Parathyroid adenoma (tissue), 2 donors: ENCODE results near the gene CD302.
A peak's percentile ranks its signal among the peaks of the same experiment; 100 is the strongest.

Experiments used
- H2AFZ ChIP-seq: fragments of 300-600 bp; sonication (generic); one replicate; pipeline ENCODE4 v1.7.0; 2017; ENCODE audit warnings: antibody characterized with exemption, mild to moderate bottlenecking
- H3K27ac ChIP-seq: fragments of 300-600 bp; sonication (generic); one replicate; pipeline ENCODE4 v1.7.0; 2017
- H3K27me3 ChIP-seq: fragments of 300-600 bp; sonication (generic); one replicate; pipeline ENCODE4 v1.7.0; 2017; ENCODE audit warnings: low read length; ENCODE audit not compliant: control insufficient read depth, insufficient read depth
- H3K36me3 ChIP-seq: fragments of 300-600 bp; sonication (generic); one replicate; pipeline ENCODE4 v1.7.0; 2017; ENCODE audit warnings: low read length; ENCODE audit not compliant: control insufficient read depth, insufficient read depth
- H3K4me1 ChIP-seq: fragments of 300-600 bp; sonication (generic); one replicate; pipeline ENCODE4 v1.7.0; 2017; ENCODE audit warnings: control low read depth
- H3K4me2 ChIP-seq: fragments of 300-600 bp; sonication (generic); one replicate; pipeline ENCODE4 v1.7.0; 2017; ENCODE audit warnings: low read length
- H3K4me3 ChIP-seq: fragments of 300-600 bp; sonication (generic); one replicate; pipeline ENCODE4 v1.7.0; 2017; ENCODE audit warnings: low read depth, low read length
- H3K79me2 ChIP-seq: fragments of 300-600 bp; sonication (generic); one replicate; pipeline ENCODE4 v1.7.0; 2017; ENCODE audit warnings: control low read depth
- H3K9ac ChIP-seq: fragments of 300-600 bp; sonication (generic); one replicate; pipeline ENCODE4 v1.7.0; 2017; ENCODE audit warnings: mild to moderate bottlenecking
- H3K9me3 ChIP-seq: fragments of 300-600 bp; sonication (generic); one replicate; pipeline ENCODE4 v1.7.0; 2017; ENCODE audit warnings: low read length; ENCODE audit not compliant: control insufficient read depth
- TF ChIP-seq, protein P1 (sequence below): fragments of 300-600 bp; sonication (generic); IDR thresholded peaks from one replicate; pipeline ENCODE4 v1.7.0; 2017; ENCODE audit warnings: antibody characterized with exemption, mild to moderate bottlenecking
- donor health status: primary hyperparathyroidism.

The CD302 gene

DNA sequence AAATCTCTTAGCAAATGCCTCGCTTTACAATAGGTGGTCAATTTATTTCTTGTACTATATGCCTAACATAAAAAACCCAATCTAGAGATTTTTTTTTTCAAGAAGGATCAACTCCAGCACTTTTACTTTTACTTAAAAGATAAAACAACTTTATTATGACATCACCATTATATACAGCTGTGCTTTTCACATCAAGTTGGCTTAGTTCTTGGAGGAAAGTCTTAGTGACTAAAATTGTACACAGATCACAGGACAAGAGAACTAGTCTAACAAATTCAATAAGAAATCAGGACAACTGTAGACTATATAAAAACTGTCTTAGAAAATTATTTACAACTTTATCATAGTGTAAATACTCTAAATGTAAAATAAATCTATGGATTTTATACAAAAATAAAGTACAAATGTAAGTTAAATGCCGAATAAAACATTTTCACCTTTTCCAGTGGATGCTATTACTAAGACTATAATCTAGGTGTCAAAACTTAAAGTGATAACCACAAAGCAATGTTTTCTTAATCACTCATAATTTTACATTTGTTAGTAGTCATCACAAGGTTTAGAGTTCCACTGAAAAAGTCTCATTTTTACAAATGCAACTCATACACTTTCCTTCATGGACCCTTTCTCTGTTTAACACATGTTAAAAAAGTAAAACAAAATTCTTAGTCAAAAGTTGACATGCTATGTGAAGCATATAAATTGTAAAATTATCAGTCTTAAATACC is 5.4 kb upstream of the CD302 start:
- H2AFZ ChIP-seq: no peak overlapping the region
- no peak overlapping the region for H3K27ac ChIP-seq
- no peaks in the 10 kb centered on the region for H3K36me3 ChIP-seq
- H3K27me3 ChIP-seq: no peaks in the 10 kb centered on the region
- H3K4me2 ChIP-seq: no peak overlapping the region
- no peaks in the 10 kb centered on the region for H3K9me3 ChIP-seq
- H3K9ac ChIP-seq: no peak overlapping the region
- H3K79me2 ChIP-seq: no peaks in the 10 kb centered on the region
- H3K4me1 ChIP-seq: no peaks in the 10 kb centered on the region
- H3K4me3 ChIP-seq: no peak overlapping the region
- TF ChIP-seq, protein P1, sequence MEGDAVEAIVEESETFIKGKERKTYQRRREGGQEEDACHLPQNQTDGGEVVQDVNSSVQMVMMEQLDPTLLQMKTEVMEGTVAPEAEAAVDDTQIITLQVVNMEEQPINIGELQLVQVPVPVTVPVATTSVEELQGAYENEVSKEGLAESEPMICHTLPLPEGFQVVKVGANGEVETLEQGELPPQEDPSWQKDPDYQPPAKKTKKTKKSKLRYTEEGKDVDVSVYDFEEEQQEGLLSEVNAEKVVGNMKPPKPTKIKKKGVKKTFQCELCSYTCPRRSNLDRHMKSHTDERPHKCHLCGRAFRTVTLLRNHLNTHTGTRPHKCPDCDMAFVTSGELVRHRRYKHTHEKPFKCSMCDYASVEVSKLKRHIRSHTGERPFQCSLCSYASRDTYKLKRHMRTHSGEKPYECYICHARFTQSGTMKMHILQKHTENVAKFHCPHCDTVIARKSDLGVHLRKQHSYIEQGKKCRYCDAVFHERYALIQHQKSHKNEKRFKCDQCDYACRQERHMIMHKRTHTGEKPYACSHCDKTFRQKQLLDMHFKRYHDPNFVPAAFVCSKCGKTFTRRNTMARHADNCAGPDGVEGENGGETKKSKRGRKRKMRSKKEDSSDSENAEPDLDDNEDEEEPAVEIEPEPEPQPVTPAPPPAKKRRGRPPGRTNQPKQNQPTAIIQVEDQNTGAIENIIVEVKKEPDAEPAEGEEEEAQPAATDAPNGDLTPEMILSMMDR: no peak

DNA sequence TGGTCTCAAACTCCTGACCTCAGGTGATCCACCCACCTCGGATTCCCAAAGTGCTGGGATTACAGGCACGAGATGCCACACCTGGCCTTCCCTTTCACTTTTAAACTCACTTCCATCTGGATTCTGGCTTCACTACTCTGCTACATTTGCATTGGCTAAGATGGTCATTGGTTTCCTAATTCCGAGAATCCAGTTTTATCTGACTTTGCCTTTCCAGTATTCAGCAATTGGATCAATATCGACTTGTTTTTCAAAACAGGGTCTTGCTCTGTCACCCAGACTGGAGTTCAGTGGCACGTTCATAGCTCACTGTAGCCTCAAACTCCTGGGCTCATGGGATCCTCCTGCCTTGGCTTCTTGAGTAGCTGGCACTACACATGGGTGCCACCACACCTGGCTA is 4.7 kb upstream of the CD302 start:
- H3K4me1 ChIP-seq: no peaks in the 10 kb centered on the region
- no peak overlapping the region for H3K9ac ChIP-seq
- no peak overlapping the region for H3K27ac ChIP-seq
- H3K27me3 ChIP-seq: no peaks in the 10 kb centered on the region
- no peak overlapping the region for H2AFZ ChIP-seq
- no peaks in the 10 kb centered on the region for H3K79me2 ChIP-seq
- no peaks in the 10 kb centered on the region for H3K9me3 ChIP-seq
- H3K36me3 ChIP-seq: no peaks in the 10 kb centered on the region
- no peak overlapping the region for H3K4me2 ChIP-seq
- no peak overlapping the region for H3K4me3 ChIP-seq
- TF ChIP-seq, protein P1: no peak

DNA sequence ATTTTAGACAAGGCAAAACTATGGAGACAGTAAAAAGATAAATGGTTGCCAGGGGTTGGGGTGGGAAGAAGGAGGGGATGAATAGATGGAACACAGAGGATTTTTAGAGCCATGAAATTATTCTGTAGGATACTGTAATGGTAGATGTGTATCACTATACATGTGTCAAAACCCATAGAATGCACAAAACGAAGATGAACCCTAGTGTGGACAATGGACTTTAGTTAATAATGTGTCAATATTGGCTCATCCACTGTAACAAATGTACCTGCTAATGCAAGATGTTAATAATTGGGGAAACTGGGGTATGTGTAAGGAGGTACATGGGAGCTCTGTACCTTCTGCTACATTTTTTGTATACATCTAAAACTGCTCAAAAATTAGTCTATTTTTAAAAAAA is 1.8 kb upstream of the CD302 start:
- Histone ChIP-seq H3K4me1 (no peaks in the 10 kb centered on the region), H3K4me2 (no peak overlapping the region), H3K4me3 (no peak overlapping the region), H3K9me3 (no peaks in the 10 kb centered on the region), H3K9ac (no peak overlapping the region), H3K36me3 (no peaks in the 10 kb centered on the region), H2AFZ (no peak overlapping the region), H3K27me3 (no peaks in the 10 kb centered on the region), H3K27ac (no peak overlapping the region), H3K79me2 (no peaks in the 10 kb centered on the region)
- TF ChIP-seq, protein P1: no peak

DNA sequence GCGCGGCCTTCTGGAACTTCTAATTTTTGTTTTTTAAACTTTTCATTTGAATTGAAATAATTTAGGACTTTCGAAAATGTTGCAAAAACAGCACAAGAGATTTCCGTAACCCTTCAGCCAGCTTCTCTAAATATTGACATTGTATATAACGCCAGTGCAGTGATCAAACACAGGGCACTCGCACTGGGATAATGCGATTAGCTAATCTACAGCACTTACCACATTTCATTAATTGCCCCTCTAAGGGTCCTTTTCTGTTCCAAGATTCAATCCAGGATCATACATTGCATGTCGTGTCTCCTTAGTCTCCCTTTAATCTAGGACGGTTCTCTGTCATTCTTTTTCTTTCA is 343 bp upstream of the CD302 start:
- no peaks in the 10 kb centered on the region for H3K36me3 ChIP-seq
- H3K4me1 ChIP-seq: no peaks in the 10 kb centered on the region
- peak overlapping the region; percentile 39 for H3K4me2 ChIP-seq
- H3K27me3 ChIP-seq: no peaks in the 10 kb centered on the region
- TF ChIP-seq, protein P1: no peak
- no peaks in the 10 kb centered on the region for H3K79me2 ChIP-seq
- H3K9me3 ChIP-seq: no peaks in the 10 kb centered on the region
- peak overlapping the region; percentile 48 for H3K4me3 ChIP-seq
- peak overlapping the region; percentile 99 for H2AFZ ChIP-seq
- no peak overlapping the region for H3K9ac ChIP-seq
- no peak overlapping the region for H3K27ac ChIP-seq

DNA sequence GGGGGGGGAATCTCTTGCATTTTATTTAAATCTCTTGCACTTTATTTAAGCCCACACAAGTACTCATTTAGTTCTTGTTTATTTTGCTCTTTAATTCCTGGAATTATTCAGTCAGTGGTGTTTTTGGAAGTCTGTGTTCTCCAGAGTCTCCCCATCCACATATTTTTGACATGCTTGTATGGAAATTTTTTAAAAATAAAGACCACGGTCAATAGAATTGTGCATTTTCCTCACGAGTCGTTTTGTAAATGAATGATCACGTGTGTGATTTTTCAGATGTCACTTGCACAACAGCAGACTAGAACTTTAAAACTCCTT is 824 bp downstream of the CD302 start:
- H3K79me2 ChIP-seq: no peaks in the 10 kb centered on the region
- H3K4me3 ChIP-seq: peak overlapping the region; percentile 48
- H3K27ac ChIP-seq: no peak overlapping the region
- H3K27me3 ChIP-seq: no peaks in the 10 kb centered on the region
- peak overlapping the region; percentile 41 for H3K4me2 ChIP-seq
- no peak overlapping the region for H3K9ac ChIP-seq
- H3K4me1 ChIP-seq: no peaks in the 10 kb centered on the region
- no peaks in the 10 kb centered on the region for H3K36me3 ChIP-seq
- TF ChIP-seq, protein P1: no peak
- H3K9me3 ChIP-seq: no peaks in the 10 kb centered on the region
- H2AFZ ChIP-seq: peak overlapping the region; percentile 99
